Measurements from ENCODE around the gene ZNF398. TPM values are rescaled to one million over a fixed set of nuclear protein-coding genes. Genes with fewer than 3 reads are reported as not detected.
A peak's percentile ranks its signal among the peaks of the same experiment; 100 is the strongest.

The ZNF398 gene
- polyA plus RNA-seq, 1 experiment: 8.0 TPM

DNA sequence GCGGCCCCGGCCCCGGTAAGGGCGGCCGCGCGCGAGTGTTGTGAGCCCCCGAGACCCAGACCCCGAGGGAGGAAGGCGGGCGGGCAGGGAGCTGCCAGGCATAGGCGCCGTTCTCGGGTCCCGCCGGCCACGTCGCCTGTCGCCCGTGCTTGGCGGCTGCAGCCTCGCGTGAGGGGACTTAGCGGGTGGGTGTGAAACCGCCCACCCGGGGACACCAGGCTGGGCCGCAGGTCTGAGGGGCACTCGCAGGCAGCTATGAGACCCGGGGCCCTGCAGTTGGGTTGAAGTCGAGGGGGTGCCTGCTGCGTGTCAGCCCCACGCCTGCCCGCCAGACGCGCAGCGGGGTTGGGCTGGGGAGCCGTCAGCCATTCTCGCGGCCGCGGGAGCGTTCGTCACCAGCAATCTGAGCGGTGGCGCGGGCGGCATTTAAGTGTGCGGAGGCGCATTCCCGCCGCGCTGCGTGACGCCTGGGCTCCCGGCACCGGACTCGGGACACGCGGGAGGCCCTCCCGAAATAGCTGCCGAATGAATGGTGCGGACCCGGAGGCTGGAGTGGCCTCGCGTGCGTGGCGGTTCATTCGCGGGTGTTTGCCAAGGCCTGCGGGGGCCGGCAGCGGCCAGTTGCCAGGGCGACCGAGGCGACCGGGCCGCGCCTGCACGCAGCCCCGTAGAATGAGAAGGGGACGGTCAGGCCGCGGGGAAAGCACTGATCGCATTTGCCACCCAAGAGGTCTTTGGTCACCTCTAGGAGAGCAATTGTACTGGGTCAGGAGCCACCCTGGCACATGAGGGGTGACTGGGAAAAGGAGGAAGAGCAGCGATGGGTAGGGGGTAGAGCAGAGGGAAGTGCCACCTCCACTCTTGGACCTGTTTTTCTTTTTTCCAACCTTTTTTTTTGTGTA, 750 bp downstream of the ZNF398 start:
- no peaks in the 10 kb centered on the region for H3K27me3 ChIP-seq (ENCODE audit: control insufficient read depth, insufficient read depth, low read length)
- no peak for DNase-seq (ENCODE audit: low read depth)
- no peaks in the 10 kb centered on the region for H3K36me3 ChIP-seq (ENCODE audit: control insufficient read depth, insufficient read depth, low read length)
- CTCF ChIA-PET: interaction anchor here (0.7 to 3.4 kb wide), 13 partner anchors 9 to 478 kb away, joined by 3 to 27 read pairs (median 6); partner anchors contain the start of genes ZNF425 and ZNF783
- TF ChIP-seq, protein P1, sequence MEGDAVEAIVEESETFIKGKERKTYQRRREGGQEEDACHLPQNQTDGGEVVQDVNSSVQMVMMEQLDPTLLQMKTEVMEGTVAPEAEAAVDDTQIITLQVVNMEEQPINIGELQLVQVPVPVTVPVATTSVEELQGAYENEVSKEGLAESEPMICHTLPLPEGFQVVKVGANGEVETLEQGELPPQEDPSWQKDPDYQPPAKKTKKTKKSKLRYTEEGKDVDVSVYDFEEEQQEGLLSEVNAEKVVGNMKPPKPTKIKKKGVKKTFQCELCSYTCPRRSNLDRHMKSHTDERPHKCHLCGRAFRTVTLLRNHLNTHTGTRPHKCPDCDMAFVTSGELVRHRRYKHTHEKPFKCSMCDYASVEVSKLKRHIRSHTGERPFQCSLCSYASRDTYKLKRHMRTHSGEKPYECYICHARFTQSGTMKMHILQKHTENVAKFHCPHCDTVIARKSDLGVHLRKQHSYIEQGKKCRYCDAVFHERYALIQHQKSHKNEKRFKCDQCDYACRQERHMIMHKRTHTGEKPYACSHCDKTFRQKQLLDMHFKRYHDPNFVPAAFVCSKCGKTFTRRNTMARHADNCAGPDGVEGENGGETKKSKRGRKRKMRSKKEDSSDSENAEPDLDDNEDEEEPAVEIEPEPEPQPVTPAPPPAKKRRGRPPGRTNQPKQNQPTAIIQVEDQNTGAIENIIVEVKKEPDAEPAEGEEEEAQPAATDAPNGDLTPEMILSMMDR (IDR thresholded peaks at IDR 0.05; ENCODE audit: insufficient read depth, low read depth, low read length): no peak
- H3K4me3 ChIP-seq (ENCODE audit: low read depth, low read length): peak overlapping the region; percentile 90
- POLR2A ChIA-PET: no interaction called here

DNA sequence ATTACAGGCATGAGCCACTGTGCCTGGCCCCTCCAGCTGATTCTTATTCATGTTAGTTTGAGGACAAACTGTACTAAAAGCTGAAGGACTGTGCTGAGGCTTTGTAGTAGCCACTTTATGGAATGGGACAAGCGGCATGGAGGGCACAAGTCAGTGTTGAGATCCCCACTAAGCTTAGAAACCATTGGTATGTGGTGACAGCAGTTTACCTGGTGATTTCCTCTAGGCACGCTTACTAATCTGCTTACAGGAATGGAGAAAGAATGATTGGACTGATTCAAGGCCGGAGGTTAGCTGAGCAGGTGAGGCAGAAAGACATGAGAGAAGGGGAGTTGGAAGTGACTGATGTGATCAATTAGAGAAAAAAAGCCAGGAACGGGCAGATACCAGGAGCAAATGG, 3.7 kb downstream of the ZNF398 start:
- ChIA-PET POLR2A (interaction anchor here (0.5 kb wide), 1 partner anchor 11 kb away, joined by 6 read pairs; no protein-coding TSS in a partner anchor), CTCF (no interaction called here)
- Histone ChIP-seq H3K27me3 (ENCODE audit: control insufficient read depth, insufficient read depth, low read length) (no peaks in the 10 kb centered on the region), H3K4me3 (ENCODE audit: low read depth, low read length) (no peak overlapping the region), H3K36me3 (ENCODE audit: control insufficient read depth, insufficient read depth, low read length) (peaks cover 7% of the 10 kb centered on the region)
- DNase-seq (ENCODE audit: low read depth): no peak
- TF ChIP-seq, protein P1 (IDR thresholded peaks at IDR 0.05; ENCODE audit: insufficient read depth, low read depth, low read length): no peak

DNA sequence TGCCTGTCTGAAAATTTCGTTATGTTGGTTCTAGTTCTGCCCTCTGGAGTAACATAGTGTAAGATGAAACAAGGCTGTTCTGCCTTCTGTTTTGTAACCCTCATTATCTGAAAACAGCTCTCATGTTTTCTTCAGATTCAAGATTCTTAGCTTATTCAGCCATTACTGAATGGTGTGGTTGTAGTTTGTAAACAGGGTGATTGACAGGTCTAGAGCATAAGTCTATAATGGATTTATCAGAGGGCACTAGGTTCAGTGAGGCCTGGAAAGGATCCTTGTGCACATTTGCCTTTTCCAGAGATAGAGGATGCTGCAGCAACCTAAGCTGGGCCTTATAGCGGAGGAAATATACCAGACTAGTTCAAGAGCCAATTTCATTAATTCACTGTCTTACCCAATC, 6.1 kb downstream of the ZNF398 start:
- no peak overlapping the region for H3K4me3 ChIP-seq (ENCODE audit: low read depth, low read length)
- TF ChIP-seq, protein P1 (IDR thresholded peaks at IDR 0.05; ENCODE audit: insufficient read depth, low read depth, low read length): no peak
- H3K27me3 ChIP-seq (ENCODE audit: control insufficient read depth, insufficient read depth, low read length): no peaks in the 10 kb centered on the region
- DNase-seq (ENCODE audit: low read depth): no peak
- ChIA-PET POLR2A (no interaction called here), CTCF (interaction anchor here (1.4 kb wide), 2 partner anchors 12 to 15 kb away, joined by 3 to 4 read pairs; no protein-coding TSS in a partner anchor)
- H3K36me3 ChIP-seq (ENCODE audit: control insufficient read depth, insufficient read depth, low read length): peaks cover 8% of the 10 kb centered on the region

DNA sequence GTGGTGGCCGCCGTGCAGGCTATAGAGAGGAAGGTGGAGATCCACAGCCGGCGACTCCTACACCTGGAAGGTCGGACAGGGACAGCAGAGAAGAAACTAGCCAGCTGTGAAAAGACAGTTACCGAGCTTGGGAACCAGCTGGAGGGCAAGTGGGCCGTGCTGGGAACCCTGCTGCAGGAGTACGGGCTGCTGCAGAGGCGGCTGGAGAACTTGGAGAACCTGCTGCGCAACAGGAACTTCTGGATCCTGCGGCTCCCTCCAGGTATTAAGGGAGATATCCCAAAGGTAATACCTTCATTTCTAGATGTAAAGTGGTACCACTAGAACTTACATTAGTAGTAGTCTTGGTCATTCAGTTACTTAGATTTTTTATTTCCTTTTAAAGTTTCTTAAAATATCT, 6.8 kb downstream of the ZNF398 start:
- ChIA-PET CTCF (interaction anchor here (1.4 kb wide), 1 partner anchor 11 kb away, joined by 4 read pairs; no protein-coding TSS in a partner anchor), POLR2A (no interaction called here)
- H3K36me3 ChIP-seq (ENCODE audit: control insufficient read depth, insufficient read depth, low read length): peaks cover 8% of the 10 kb centered on the region
- no peak overlapping the region for H3K4me3 ChIP-seq (ENCODE audit: low read depth, low read length)
- DNase-seq (ENCODE audit: low read depth): no peak
- H3K27me3 ChIP-seq (ENCODE audit: control insufficient read depth, insufficient read depth, low read length): no peaks in the 10 kb centered on the region
- TF ChIP-seq, protein P1 (IDR thresholded peaks at IDR 0.05; ENCODE audit: insufficient read depth, low read depth, low read length): no peak

DNA sequence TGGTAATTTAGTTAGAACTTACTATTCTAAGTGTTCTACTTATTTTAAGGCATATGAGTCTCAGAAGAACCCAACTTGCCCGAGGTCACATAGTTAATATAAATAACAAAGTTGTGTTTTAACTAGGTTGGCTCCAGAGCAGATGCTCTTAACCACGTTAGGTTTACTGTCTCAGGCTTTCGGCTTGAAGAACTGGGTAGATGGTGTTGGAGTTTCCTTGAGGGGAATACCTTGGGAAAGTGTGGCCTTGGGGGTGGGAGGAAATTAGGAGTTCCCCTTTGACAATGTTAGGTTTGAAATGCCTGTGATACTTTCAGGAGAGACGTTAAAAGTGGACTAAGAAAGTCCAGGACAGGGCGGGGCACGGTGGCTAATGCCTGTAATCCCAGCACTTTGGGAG, 9.6 kb downstream of the ZNF398 start:
- DNase-seq (ENCODE audit: low read depth): no peak
- POLR2A ChIA-PET: no interaction called here
- H3K27me3 ChIP-seq (ENCODE audit: control insufficient read depth, insufficient read depth, low read length): no peaks in the 10 kb centered on the region
- TF ChIP-seq, protein P1 (IDR thresholded peaks at IDR 0.05; ENCODE audit: insufficient read depth, low read depth, low read length): no peak
- no peak overlapping the region for H3K4me3 ChIP-seq (ENCODE audit: low read depth, low read length)
- H3K36me3 ChIP-seq (ENCODE audit: control insufficient read depth, insufficient read depth, low read length): peaks cover 8% of the 10 kb centered on the region
- CTCF ChIA-PET: no interaction called here

Data from BJ (cell line).